HG03439 (cell line): ENCODE data around the gene RABAC1.
"Not testable (repeated sequence)": the region's sequence is repeated elsewhere in the genome, so short reads cannot be mapped to it uniquely, and the experiment has no call there.

Experiments
- ATAC-seq: cut with Tn5 transposase; IDR thresholded peaks from one replicate; pipeline ENCODE4 v1.9.1; 2021; ENCODE audit warnings: mild to moderate bottlenecking, moderate library complexity; ENCODE audit not compliant: unreplicated experiment

The RABAC1 gene

DNA sequence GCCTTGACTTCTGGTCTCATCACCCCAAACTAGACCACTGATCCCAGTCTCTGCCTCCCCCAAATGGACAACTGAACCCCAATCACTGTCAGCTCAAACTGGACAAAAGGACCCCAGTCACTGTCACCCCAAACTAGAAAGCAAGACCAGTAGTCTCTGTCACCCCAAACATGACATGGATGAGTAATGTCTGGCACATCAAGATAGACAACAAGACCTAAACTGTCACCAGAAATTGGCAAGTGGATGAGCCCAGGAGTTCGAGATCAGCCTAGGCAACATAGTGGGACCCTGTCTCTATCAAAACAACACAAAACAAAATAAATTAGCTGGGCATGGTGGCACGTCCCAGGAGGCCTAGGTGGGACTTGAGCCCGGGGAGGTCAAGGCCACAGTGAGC, 12.0 kb downstream of the RABAC1 start:
- no peak for ATAC-seq

DNA sequence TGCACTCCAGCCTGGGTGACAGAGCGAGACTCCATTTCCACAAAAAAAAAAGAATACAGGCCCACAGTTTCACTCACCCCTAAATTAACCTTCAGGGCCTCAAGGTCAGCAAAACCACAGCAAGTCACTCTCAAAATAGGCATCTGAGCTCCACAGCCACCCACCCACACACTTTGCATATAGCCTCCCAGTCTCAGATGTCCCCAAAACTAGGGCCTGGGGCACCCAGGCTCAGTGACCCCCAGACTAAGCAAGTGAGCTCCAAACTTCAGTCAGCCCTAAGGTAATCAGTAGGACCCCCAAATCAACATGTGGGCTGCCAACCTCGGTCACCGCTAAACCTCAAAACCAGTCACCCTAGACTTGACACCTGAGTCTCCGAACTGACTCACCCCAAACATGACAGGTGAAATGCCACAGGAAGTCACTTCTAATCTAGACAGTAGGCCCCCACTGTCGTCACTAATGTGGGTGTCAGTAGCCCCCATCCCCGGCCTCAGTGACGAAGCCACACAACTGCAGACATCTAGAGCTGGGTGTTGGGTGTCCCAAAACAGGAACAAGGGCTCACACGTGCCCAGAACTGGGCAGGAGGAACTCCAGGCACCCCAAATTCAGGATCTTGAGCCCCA, 13.9 kb downstream of the RABAC1 start:
- ATAC-seq: peak; percentile 82

DNA sequence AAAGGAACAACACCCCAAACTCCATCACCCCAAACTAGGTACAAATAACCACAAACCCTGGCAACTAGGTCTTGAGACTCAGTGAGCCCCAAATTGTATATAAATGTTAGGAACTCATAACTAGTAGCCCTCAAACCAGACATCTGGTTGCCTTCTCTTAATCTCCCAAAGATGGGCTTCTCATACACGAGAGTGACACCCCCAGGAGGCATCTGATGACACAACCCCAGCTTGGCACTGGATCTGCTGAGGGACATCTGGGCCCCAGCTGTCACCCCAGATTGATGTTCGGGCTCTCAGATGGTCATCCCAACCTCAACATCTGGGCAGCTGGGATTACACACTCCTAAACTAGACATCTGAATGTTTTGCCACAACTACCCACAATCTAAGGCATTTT, 14.8 kb downstream of the RABAC1 start:
- ATAC-seq: no peak

- no peak for ATAC-seq
These were observed 17.5 kb downstream of the RABAC1 start for GRCh38 chr19:41941410-41942202.

GRCh38 chr19:41940731-41941409, 18.3 kb downstream of the RABAC1 start:
- ATAC-seq: no peak

GRCh38 chr19:41939861-41940730, 19.0 kb downstream of the RABAC1 start:
- no peak for ATAC-seq

GRCh38 chr19:41939209-41939608, 19.9 kb downstream of the RABAC1 start:
- ATAC-seq: not testable (repeated sequence)

DNA sequence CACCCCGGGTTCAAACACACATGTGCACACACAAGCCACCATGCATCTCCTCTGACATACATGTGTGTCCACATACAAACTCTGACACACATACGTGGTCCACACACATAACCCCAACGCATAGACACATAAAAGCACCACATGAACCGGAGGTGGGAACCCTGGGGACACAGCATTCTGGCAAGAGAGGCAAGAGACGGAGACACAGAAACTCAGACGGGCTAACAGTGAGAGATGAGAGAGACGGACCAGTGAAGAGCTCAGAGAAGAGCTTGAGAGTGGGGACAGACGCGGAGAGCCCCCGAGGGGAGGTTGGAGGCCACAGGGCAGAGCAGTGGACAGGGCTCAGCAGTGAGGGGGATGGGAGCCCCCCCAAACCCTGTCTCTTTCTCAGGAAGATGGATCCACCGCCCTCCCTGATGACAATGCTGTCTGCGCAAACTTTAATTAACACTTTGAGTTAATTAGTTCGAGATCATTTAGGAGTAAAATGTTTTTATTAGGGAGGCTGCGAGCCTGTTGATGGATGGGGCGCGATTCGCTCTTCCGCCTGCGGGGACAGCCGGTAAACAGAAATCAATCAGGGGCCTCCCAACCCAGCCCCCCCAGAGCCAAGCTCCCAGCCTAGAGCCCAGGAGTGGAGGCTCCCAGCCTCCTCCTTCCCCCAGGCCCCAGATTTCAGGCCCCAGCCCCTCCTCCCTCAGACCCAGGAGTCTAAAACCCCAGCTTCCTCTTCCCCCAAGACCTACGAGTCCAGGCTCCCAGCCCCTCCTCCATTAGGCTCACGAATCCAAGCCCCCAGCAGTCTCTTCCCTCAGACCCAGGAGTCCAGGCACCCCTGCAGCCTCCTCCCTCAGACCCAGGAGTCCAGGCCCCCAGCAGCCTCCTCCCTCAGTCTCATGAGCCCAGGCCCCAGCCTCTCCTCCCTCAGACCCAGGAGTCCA, 21.3 kb downstream of the RABAC1 start:
- no peak for ATAC-seq

DNA sequence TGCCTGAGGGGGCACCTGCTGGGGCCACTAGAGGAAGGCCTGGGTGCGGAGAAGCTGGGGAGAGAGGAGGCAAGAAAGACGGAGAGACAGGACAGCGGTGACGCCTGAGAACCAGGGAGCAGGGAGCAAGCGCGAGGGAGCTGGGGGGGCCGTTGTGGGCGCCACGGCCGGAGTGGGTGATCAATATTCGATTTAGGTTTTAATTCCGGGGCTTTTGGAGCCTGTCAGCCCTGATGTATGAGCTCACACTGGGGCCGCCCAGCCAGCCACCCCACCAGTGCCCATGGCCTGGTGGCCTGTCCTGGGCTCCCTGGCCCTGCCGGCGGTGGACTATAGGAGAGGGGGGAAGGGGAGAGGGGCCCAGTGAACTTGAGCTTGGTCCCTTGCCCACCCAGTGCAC, 22.2 kb downstream of the RABAC1 start:
- ATAC-seq: no peak

DNA sequence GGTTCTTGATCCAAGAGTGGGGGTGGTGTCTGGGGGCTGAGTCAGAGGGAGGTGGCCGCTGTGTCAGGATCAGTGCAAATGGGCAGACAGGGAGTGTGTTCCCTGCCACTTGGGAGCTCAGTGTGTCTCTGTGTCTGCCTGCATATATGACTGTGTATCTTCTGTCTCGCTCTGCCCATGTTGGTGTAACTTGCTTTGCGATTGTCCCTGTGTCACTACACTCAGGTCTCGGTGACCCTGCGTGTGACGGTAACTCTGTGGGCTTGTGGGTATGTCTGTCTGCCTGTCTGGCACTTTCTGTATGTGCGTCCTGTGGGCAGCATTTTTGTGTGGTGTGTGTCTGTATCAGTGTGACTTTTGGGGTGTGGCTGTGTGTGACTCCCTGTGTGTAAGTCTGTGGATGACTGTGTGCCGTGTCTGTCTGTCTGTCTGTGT, 22.7 kb downstream of the RABAC1 start:
- no peak for ATAC-seq

DNA sequence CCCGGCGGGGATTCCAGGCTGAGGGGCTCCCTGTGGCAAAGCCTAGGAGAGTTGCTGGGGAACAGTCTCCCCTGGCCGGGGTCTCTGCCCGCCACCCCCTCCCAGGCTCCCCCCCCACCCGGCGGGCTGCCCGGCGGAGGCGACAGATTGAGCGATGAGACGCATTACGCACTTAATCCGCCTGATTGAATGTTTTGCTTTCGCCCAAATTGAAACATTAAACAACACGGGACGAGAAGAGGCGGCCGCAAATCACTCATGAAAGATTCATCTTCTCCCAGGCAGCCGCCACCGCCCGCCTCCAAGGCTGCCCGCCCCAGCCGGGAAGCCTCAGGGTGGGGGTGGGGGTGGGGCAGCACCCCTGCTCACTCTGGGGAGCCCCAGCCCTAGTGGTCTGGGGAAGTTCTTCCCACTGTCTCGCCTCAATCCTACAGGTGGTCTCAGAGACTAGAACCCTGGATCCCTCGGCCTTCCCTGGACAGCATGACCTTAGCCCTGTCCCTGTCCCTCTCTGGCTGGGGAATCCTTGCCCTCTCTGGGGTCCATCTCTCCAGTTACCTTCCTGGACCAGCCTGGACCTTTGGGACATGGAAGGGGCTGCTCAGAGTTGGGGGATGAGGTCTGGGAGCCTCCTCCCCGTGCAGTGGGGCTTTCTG, 23.2 kb downstream of the RABAC1 start:
- no peak for ATAC-seq

DNA sequence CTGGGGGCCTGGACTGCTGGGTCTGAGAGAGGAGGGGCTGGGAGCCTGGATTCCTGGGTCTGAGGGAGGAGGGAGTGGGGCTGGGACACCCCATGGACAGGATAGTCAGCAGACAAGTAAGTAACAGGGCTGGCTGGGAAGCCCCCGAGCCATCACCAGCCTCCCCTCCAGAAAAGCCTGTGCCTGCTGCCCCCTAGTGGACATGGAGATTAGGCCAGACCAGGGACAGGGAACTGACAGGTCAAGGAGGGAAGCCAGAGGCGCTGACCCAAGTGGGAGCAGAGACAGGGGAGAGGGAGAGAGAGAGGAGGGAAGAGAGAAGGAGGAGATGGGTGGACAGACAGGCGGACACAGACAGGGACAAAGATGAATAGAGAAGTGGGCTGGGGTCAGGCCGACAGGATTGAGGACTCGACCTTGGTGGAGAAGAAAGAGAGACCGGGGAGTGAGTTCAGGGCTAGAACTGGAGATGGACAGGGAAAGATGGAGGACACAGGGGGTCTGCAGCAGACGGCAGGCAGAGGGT, 24.2 kb downstream of the RABAC1 start:
- no peak for ATAC-seq

GRCh38 chr19:41933693-41934426, 25.3 kb downstream of the RABAC1 start:
- ATAC-seq: no peak

DNA sequence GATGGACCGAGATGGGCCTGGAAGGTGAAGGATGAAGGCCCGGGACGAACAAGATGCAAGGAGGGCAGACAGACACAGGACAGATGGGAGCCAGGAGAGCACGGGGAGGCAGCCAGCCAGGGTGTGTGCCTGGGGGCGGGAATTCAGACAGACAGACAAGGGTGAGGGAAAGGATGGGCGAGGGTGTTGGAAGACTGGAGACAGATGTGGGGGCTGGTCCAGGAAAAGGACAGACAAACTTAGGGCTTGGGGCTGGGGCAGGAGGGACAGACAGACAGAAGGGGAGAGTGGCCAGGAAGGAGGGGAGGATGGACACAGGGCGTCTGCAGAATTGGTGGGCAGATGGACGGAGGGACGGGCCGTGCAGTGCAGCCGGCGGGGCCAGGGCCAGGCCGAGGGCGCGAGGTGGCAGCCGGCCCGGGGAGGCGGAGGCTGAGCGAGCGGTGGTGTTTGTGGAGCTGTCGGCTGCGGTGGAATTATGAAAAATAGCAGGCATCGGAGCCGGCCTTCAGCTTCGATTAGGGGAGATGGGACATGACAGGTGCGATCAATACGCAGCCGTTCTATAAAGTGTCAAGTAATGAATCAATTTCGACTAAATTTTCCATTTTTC, 26.3 kb downstream of the RABAC1 start:
- no peak for ATAC-seq

GRCh38 chr19:41932259-41932719, 26.8 kb downstream of the RABAC1 start:
- no peak for ATAC-seq

- no peak for ATAC-seq
These were observed 28.1 kb downstream of the RABAC1 start for GRCh38 chr19:41930926-41931592.

GRCh38 chr19:41930322-41930722, 28.8 kb downstream of the RABAC1 start:
- ATAC-seq: no peak
